Transverse colon (tissue), 3 donors: ENCODE data around the gene PIAS4.

Experiments
- CTCF ChIP-seq, 5 experiments: fragments of 200-600 bp in 3 of 5; fragments of 450-650 bp in 2 of 5; sonication (generic) in 3 of 5; IDR thresholded peaks; 1 replicate in 2 of 5; 2 replicates in 3 of 5; pipeline ENCODE4 v1.5.1; 2016 to 2017; ENCODE audit warnings: antibody characterized with exemption in 5 of 5, inconsistent platforms in 3 of 5, mild to moderate bottlenecking in 2 of 5, moderate library complexity in 1 of 5
- POLR2A ChIP-seq: fragments of 450-650 bp; IDR thresholded peaks from one replicate; pipeline ENCODE4 v1.6.1; 2016; ENCODE audit warnings: antibody characterized with exemption, mild to moderate bottlenecking, moderate library complexity

- no peak for TF ChIP-seq POLR2A
- no peak for TF ChIP-seq CTCF (IDR thresholded peaks at IDR 0.05)
Observed at GRCh38 chr19:3980353-3981251, 26.9 kb upstream of the PIAS4 start.
